HFFc6 (cell line): ENCODE measurements around the gene MEIS1. TPM values are rescaled to one million over a fixed set of nuclear protein-coding genes. Genes with fewer than 3 reads are reported as not detected.

Experiments
- DNase-seq: peaks from one replicate; pipeline ENCODE4 v3.0.0-alpha.2; 2018
- H3K27ac Mint-ChIP-seq: 2 replicates; pipeline ENCODE4 v1.8.0; 2020; ENCODE audit warnings: mild to moderate bottlenecking, mixed read lengths
- H3K27me3 Mint-ChIP-seq: 2 replicates; pipeline ENCODE4 v1.8.0; 2021; ENCODE audit warnings: mild to moderate bottlenecking, moderate library complexity, mixed read lengths; ENCODE audit not compliant: insufficient read depth
- H3K36me3 Mint-ChIP-seq: 2 replicates; pipeline ENCODE4 v1.8.0; 2021; ENCODE audit warnings: low read depth, mixed read lengths
- H3K4me1 Mint-ChIP-seq: 2 replicates; pipeline ENCODE4 v1.8.0; 2020; ENCODE audit warnings: low read depth, mixed read lengths
- H3K4me3 Mint-ChIP-seq: 2 replicates; pipeline ENCODE4 v1.8.0; 2020; ENCODE audit warnings: mild to moderate bottlenecking, moderate library complexity, mixed read lengths
- H3K9me3 Mint-ChIP-seq: 2 replicates; pipeline ENCODE4 v1.8.0; 2020; ENCODE audit warnings: mild to moderate bottlenecking, mixed read lengths
- total RNA-seq, 6 experiments: library from RNA; stranded (reverse); fragmentation: NEBNext Ultra II Directional; extraction: Animal tissue kit (Norgen Biotek cat#: 25700); gene quantifications; 2 replicates in 1 of 6; 3 replicates in 5 of 6; pipeline ENCODE4 v1.2.3, GENCODE V29; 2021
- TF ChIP-seq, protein P1 (sequence below): fragments of 200-600 bp; sonication (generic); IDR thresholded peaks from 2 replicates; pipeline ENCODE4 v1.5.0; 2021; ENCODE audit warnings: antibody characterized with exemption, mild to moderate bottlenecking

The MEIS1 gene
- total RNA-seq, 6 experiments from 2014 or later = 69.1 to 85.4 (median 74.1) TPM

DNA sequence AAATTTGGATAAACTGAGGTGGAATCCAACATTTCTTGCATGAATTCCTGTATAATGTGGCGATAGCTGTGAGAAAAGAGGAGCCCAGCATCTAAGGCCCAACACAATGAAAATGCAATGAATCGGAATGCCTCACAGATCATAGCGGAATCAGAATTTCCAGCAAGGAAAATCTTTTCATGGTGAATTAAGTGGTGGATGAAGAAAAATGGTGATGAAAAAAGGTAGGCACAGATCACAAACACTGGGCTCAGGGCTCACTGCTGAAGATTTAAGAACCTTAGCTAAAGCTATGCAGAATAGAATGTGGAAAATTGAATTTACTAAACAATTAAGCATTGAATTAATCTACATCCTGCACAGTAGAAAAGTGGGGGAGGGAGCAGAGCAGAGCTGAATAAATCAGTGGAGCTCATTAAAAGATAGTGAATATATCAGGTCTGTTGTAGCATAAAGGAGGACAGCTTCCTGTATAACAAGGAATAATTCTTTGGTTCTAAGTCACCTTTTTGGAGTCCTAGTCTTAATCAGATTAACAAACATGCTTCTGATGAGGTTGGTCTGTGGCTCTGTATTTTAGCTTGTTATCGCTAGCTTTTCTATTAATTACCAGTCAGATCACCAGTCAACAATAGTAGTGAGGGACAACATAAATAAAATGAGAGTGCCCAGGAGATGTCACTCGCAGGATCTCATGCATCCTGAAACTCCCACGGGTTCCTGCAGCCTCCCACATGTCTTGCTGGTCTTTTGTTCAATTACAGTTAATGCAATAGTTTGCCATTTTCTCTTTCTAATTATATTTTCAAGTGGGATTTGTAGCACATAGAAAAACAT is 27.0 kb downstream of the MEIS1 start:
- peaks cover 69% of the 10 kb centered on the region for H3K36me3 Mint-ChIP-seq

DNA sequence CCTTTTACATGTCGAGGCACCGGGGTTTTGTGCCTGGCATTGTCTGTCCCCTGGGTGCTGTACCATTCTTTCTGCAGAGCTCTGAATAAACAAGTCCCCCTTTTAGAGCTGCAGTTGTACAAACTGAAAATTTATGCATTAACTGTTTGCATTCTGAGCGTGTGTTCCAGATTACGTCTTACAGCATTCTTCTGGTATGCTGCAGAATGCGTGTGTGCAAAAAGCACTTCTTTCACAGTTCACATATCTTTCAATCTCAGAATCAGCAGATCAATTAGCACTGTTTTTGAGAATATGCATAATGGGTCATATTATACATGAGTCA is 27.5 kb downstream of the MEIS1 start:
- Mint-ChIP-seq H3K36me3 (peaks cover 71% of the 10 kb centered on the region), H3K4me1 (peaks cover 85% of the 10 kb centered on the region), H3K27me3 (peaks cover 1% of the 10 kb centered on the region; the same call in 1 of the 2 replicates), H3K4me3 (peak overlapping the region; percentile 55), H3K9me3 (no peaks in the 10 kb centered on the region), H3K27ac (peak overlapping the region; percentile 39)
- TF ChIP-seq, protein P1, sequence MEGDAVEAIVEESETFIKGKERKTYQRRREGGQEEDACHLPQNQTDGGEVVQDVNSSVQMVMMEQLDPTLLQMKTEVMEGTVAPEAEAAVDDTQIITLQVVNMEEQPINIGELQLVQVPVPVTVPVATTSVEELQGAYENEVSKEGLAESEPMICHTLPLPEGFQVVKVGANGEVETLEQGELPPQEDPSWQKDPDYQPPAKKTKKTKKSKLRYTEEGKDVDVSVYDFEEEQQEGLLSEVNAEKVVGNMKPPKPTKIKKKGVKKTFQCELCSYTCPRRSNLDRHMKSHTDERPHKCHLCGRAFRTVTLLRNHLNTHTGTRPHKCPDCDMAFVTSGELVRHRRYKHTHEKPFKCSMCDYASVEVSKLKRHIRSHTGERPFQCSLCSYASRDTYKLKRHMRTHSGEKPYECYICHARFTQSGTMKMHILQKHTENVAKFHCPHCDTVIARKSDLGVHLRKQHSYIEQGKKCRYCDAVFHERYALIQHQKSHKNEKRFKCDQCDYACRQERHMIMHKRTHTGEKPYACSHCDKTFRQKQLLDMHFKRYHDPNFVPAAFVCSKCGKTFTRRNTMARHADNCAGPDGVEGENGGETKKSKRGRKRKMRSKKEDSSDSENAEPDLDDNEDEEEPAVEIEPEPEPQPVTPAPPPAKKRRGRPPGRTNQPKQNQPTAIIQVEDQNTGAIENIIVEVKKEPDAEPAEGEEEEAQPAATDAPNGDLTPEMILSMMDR = no peak
- DNase-seq = no peak

More for the DNA sequence above, 27.0 kb downstream of the MEIS1 start:
- TF ChIP-seq, protein P1 = no peak
- Mint-ChIP-seq H3K4me1 (peaks cover 85% of the 10 kb centered on the region), H3K27me3 (peaks cover 1% of the 10 kb centered on the region; the same call in 1 of the 2 replicates), H3K27ac (peak overlapping the region; percentile 39), H3K4me3 (peak overlapping the region; percentile 55), H3K9me3 (no peaks in the 10 kb centered on the region)
- DNase-seq = no peak

DNA sequence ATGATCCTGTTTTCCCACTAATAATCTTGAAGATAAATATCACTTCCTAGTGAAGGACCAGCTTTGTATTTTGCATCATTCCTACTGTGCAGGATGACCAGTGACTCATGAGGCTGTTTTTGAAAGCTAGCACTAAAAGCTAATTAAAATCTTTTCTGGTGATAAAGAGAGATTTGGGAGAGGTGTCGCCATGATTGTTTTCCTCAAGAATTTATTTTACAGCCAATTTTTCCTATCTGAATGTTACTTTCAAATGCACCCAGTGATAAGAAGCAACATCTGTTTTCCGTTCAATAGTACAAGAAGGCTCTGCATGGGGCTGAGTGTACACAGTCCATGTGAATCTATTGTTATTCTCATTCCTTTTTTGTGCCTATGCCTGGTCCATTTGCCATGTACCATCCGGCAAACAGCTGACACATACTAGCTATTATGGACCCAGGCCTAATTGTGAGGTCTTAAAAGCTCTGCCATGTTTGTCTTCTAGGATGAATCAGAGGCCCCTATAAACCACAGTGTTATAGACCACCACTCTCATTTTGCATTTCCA is 28.4 kb downstream of the MEIS1 start:
- no peak for DNase-seq
- Mint-ChIP-seq H3K36me3 (peaks cover 76% of the 10 kb centered on the region), H3K27me3 (peaks cover 1% of the 10 kb centered on the region; the same call in 1 of the 2 replicates), H3K4me1 (peaks cover 91% of the 10 kb centered on the region), H3K4me3 (peak overlapping the region; percentile 26), H3K9me3 (no peaks in the 10 kb centered on the region), H3K27ac (peak overlapping the region; percentile 39)
- TF ChIP-seq, protein P1 = no peak

- no peaks in the 10 kb centered on the region for H3K9me3 Mint-ChIP-seq
- H3K4me1 Mint-ChIP-seq = peaks cover 91% of the 10 kb centered on the region
- no peak for DNase-seq
- peak overlapping the region; percentile 30; the same call in 1 of the 2 replicates for H3K27ac Mint-ChIP-seq
- H3K27me3 Mint-ChIP-seq = no peaks in the 10 kb centered on the region
- H3K4me3 Mint-ChIP-seq = no peak overlapping the region
- H3K36me3 Mint-ChIP-seq = peaks cover 78% of the 10 kb centered on the region
- TF ChIP-seq, protein P1 = no peak
Measured at GRCh38 chr2:66464930-66465637, 30.2 kb downstream of the MEIS1 start.

- TF ChIP-seq, protein P1 = no peak
Measured at GRCh38 chr2:66466433-66466832, 31.5 kb downstream of the MEIS1 start.

More at GRCh38 chr2:66466433-66466832, 31.5 kb downstream of the MEIS1 start:
- DNase-seq = no peak
- Mint-ChIP-seq H3K4me1 (peaks cover 86% of the 10 kb centered on the region), H3K9me3 (no peaks in the 10 kb centered on the region), H3K36me3 (peaks cover 82% of the 10 kb centered on the region), H3K4me3 (no peak overlapping the region), H3K27me3 (no peaks in the 10 kb centered on the region), H3K27ac (peak overlapping the region; percentile 29)
